AG08396 (cell line): Measurements from ENCODE around the gene MBD1.
A peak's percentile ranks its signal among the peaks of the same experiment; 100 is the strongest.
"Not testable (repeated sequence)": the region's sequence is repeated elsewhere in the genome, so short reads cannot be mapped to it uniquely, and the experiment has no call there.

Experiments used
- DNase-seq: peaks from one replicate; pipeline ENCODE4 v3.0.0; 2012; ENCODE audit warnings: low spot score, mixed read lengths

MBD1 gene

DNA sequence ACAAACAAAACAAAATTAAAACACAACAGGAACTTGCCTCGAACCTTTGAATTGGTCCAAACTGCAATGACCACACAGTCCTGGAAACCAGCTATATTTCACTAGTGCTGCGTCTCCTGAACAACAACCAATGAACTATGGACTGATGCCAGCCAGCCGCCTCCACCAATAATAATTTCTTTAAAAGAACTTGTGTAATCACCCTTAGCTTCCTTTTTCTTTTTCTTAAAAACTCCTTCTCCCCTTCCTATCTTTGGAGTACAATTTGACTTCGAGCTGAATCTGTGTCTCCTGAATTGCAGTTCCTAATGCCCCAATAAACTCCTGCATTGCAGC lies 7.8 kb upstream of the MBD1 start:
- DNase-seq = no peak

DNA sequence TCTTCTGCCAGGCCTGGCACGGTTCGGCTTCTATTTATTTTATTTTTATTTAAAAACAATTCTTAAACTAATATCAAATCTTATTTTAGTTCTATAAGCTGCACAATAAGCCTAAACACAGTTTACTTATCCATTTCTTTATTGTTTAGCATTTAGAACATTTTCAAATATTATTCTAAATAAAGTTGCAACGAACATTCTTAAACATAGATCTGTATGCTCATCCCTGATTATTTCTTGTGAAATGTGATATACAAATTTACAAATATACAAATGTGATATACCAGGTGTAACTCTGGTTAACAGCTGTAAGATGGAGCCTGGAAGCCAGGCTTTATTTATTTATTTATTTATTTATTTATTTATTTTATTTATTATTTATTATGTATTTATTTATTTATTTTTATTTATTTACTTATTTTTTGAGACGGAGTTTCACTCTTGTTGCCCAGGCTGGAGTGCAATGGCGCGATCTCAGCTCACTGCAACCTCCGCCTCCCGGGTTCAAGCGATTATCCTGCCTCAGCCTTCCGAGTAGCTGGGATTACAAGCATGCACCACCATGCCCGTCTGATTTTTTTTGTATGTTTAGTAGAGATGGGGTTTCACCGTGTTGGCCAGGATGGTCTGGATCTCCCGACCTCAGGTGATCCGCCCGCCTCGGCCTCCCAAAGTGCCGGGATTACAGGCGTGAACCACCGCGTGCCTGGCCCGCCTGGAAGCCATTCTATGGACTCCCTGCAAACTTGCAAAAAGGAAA lies 7.2 kb upstream of the MBD1 start:
- DNase-seq = not testable (repeated sequence)

DNA sequence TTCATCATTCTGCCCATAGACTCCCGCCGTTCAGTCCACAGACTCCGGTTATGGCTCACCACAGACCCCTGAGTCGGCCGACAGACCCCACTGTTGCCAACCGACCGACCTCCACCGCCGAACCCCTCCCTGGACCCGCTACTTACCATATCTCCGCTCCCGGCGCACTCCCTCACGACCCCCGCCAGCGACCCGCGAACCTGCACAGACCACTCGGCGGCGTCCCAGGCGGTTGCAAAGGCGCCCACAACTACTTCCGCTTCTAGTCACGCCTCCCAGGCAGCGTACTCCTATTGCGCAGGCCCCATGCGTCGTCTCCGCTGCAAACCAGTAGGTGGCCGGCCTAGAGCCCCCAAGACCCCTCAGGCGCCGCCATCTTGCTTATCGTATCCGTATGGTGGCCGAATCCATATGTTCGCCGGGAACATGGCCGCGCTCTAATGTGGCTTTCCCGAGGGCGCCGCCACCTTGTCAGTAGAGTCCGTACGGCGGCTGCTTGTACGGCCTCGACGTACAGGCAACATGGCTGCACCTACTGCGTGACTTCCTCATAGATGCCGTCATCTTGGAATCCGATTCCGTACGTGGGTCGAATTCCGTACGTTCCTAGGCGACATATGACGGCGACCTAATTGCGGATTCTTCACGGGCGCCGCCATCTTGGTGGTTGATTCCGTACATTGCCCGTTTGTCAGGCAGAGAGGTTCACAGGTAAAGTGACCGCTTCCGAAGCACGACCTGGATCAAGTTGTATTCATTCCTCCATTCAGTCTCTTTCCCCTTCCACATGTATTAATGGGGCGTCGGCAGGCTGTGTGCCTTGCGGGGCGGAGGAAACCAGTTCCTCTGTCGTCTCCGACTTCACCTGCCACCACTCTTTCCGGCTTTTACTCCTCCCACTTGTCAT lies 6.4 kb upstream of the MBD1 start, which contains the start of gene CXXC1:
TSS of gene CXXC1 (minus strand) at position 252 of the 907 bp plus-strand sequence. CDS start at position 149, 103 bp downstream.
- DNase-seq = peak; percentile 91

DNA sequence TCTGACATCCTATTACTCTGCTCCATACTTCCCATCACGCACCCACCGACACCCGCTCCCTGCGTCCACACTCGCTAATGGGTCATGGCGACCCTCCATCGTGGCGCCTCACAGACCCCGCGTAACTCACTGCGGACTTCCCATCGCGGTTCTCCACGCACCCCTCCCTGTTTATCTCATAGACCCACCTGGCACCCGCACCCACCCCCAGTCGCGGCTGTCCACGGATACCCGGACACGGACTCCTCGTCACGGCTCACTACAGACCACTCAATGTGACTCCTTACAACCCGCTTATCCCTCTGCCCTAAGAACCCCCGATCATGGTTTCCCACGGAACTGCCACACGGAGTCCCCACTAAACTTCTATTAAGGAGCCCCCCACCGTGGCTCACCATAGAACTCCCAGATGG lies 5.7 kb upstream of the MBD1 start:
- DNase-seq = no peak

DNA sequence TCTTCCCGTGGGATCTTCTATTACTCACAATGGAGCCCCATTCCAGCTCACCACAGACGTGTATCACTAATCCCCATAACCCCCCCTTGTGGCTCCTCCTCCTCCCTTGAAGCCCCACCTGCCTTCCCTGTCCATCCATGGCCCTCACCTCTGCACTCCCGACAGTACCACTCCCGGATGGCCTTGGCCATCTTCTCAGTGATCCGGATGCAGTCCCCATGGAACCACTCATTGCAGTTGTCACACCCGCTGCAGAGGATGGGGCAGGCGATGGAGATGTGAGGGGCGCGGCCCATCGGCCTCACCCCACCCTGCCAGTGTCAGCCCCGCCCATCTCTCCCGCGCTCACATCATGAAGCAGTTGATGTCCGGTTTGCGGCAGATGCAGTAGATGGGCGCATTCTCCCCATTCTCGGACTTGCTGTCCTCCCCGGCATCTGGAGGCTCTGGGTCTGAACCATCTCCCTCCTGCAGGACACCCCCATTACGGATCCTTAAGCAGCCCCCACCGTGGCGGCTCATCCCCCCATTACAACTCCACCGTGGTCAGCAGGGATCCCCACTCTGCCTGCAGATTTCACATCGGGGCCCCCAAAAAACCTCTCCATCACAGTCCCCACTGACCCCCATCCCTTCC lies 5.2 kb upstream of the MBD1 start:
- DNase-seq = no peak

DNA sequence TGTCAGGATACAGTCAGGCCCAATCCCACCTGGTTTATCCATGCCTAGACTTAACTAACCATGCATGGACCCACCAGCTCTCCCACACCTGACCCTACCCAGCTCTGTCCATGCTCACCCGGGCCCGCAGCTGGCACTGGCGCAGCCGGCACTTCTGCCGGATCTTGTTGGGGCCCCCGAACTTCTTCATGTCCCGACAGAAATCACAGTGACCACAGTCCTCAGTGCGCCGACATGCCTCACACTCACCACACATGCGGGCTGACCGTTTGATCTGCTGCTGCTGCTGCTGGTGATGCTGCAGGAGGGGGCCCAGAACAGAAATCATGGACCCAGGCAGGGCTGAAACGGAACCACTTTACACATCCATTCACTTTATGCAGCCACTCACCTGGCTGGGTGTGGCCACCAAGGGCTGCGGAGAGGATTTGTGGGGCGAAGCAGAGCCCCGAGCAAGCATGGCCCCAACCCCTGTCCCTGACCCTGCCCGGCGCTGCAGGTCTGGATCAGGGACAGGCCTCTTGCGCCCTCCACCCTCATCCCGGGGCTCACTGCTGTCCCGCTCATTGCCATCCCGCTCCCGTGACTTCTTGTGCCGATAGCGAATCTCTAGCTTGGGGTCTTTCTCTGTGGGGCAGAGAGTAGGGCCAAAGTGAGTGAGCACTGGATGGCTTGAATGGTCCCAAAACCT lies 4.5 kb upstream of the MBD1 start:
- DNase-seq = no peak

DNA sequence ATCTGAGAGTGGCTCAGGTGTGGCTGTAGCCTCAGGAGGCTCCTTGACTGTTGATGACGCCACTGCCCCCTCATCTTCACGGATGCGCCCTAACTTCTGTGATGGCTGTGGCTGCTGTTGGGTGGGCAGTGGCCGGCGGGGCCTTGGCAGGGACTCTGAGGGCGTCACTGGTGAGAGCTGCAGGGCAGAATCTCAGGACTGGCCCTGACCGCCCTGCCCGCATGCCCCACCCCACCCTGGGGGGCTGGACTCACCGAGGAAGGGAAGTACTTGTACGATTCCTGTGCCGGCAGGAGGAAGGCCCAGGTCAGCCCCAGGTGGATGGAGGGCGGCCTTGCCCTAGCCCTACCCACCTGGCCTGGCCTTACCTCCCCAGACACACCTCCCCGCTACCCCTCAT lies 3.7 kb upstream of the MBD1 start:
- DNase-seq = no peak

DNA sequence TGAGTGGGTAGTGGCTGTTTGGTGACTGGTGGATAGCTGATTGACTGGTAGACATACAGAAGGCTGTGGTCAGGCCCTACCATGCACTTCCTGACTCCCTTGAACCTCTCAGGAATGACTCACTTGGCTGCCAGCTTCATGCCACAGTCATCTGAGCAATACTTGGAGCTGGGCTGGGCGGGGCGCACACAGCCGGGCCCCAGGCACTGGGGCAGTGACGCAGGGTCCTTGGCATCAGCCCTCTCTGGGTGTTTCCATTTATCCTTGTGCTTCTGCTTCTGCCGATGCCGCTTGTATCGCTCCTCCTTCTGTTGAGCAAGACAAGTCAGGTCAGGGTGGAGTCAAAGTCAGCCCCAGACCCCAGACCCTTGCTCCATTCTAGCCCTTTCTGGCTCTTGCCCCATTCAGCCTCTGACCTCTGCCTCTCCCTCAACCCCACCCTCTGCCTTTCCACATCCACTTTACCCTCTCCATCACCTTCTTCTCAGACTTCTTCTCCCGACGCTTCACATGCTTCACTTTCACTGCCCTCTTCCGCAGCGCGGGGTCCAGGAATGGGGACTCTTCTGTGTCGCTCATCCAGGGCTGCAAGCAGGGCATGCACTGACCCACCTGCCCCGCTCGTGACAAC lies 3.0 kb upstream of the MBD1 start:
- DNase-seq = no peak

DNA sequence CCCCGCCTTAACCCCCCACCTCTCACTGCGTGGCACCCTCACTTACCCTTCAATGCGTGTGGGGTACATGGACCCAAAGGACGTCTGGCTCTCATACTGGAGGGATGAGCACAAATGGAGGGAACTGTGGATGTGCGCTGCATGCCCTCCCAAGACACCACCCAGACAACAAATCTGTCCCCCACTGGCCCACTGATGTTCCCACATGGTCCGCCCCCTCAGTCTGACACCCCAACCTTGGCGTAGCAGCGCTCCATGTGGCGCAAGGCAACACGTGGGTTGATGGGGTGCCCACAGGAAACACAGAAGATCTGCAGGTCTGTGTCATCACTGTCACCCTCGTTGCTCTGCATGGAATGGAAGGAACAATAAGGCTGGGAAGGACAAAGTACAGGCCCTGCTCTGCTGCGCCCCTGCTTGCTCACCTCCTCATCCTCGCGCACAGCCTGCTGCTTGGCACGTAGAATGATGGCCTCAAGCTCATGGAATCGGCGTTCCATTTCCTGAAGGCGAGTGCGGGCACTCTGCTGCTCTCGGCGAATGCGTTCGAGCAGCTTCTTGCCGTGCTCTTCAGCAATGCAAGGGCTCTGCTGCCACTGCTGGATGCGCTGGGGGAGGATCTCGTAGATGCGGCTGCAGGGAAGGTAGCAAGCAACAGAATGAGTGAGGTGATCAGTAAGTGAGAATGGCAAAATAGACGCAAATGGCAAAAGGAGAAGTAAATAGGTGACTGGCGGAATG lies 2.3 kb upstream of the MBD1 start:
- DNase-seq = no peak

DNA sequence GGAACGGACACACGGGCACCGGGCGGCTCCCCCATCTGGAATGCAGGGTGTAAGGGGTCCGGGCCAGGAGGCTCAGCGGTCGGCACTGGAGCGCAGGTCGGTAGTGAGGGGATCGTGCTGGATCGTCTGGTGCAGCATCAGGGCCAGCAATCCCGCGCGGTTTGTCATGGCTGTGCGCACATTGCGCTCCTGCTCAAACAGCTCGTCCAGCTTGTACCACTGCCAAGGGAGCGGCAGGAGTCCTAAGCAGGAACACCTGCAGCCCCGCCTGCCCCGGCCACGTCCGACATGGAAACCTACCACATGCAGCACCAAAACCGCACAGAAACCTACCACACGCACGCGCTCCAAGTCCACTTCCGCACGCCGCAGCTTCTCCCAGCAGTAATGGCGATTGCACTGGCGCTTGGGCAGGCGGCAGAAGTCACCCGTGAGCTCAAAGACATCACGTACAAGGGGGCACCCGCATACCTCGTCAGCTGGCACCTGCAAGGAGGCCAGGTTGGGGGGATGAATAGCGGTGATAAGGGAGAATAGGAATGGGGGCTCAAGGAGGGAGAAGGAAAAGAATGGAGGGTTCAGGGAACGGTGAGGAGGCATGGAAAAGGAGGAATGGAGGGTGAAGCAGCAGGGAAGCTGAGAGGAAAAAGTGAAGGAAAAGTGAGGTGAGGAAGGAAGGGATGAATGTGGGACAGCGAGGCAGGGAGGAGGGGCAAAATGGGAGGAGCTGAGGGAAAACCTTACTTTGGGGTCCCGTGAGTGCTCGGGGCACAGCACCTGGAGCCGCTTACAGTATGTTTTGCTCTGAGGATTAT lies 1.4 kb upstream of the MBD1 start:
- no peak for DNase-seq

DNA sequence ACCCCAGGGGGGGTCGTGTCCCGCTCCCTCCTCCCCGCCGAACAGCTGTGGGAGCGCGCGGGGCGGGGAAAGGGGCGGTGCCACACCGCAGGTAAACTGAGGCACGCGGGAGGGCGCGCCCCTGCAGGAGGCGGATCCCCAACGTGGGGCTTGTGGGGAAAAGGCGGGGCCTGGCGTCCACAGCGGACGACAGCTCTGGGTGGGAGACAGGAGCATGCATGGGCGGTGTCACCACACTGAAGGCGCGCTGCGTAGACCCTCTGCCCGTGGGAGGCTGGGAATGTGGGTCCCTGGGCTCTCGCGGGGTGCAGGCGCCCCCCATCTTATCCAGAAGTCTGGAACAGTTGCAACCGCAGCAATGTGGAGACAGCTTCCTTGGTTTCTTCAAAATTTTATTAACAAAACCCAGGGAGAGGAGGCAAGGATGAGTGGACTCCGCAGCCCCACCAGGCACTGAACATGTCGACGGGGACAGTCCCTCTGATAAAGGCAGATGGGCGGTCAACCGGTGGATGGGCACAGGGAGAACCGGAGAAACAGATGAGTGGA lies 723 bp upstream of the MBD1 start:
- DNase-seq = no peak

DNA sequence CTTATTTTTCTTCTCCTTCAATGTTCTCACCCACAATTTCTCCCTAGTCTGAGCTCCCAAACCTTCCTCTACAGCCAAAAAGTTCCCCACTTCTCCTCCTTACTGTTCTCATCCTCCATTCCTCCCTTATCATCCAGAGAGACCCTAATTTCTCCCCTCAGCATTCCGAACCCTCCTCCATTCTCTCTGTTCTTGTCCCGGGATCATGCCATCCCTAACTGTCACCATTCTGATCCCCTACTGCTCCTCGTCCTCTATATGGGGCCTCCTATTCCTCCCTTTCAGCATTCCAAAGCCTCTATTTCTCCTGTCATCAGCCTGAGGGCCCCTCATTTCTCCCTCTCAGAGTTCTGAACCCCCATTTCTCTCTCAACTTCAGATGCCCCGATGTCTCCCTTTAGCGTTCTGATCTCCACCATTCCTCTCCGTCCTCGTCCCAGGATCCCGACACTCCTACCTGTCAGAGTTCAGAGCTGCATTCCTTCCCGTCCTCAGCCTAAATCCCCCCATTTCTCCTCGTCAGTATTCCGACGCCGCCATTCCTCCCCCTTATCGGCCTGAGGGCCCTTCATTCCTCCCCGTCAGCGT lies 522 bp downstream of the MBD1 start:
- no peak for DNase-seq

DNA sequence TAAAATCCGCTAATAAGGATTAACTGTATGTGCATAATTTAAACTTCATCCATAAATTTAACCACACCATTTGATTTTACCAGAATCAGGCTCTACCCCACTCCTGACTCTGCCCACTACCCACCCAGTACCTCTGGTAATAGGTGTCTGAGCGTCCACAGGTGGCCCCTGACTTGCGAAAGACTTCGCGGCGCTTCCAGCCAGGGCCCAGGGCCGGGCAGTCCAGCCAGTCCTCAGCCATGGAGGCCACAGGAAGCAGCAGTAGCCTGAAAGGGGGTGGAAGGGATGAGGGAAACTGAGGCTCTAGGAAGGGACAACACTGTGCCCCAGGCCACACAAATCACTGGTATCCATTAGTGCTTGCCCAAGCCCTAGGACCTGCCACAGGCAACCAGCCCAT lies 1.6 kb downstream of the MBD1 start:
- DNase-seq = no peak

DNA sequence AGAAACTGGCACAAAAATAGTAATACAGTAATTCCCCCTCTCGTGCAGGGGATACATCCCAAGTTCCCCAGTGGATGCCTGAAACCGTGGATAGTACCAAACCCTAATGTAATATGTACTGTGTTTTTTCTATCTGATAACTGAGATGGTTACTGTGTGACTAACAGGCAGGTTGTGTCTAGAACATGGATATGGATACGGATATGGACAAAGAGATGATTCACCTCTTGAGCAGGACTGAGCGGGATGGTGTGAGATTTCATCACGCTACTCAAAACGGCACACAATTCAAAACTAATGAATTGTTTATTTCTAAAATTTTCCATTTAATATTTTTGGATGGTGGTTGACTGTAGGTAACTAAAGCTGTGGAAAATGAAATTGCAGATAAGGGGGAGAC lies 3.4 kb downstream of the MBD1 start:
- no peak for DNase-seq

DNA sequence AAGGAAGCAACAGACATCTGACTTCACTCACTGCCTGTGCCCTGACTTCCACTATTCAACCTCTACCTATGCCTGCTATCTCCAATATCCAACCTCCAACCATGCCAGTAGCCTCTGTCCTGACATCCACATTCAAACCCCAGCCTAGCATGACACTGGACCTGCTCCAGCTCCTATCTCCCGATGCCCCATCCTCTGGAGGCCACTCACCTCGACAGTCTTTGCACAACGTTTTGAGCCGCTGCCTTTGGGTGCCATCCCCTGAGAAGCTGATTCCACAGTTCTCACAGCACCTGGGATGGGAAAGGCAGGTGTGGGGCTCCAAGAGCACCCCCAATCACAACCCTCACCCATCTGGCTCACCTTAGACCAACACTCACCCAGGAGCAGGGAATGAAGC lies 4.9 kb downstream of the MBD1 start:
- DNase-seq = no peak

DNA sequence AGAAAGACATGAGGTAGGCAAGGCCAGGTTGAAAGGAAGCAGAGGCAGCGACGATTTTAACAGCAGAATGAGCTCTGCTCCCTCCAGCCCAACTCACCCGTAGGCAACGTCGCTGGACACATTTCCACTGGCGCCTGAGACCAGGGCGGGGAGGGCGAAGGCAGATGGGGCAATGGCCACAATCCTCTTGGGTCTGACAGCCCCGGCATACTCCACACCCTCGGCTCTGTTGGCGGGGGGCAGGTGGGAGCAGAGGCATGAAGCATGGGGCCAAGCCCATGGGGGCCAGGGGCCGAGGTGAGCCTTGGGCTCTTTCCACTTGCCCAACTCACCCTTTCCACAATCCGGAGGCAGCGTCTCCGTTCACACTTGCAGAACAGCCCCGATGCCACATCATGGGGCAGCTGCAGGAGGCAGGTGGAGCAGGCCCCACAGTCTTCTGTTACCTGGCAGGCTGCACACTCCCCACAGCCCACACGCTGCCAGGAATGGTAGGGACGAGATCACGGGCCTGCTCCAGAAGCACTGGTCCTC lies 5.8 kb downstream of the MBD1 start:
- DNase-seq = no peak

DNA sequence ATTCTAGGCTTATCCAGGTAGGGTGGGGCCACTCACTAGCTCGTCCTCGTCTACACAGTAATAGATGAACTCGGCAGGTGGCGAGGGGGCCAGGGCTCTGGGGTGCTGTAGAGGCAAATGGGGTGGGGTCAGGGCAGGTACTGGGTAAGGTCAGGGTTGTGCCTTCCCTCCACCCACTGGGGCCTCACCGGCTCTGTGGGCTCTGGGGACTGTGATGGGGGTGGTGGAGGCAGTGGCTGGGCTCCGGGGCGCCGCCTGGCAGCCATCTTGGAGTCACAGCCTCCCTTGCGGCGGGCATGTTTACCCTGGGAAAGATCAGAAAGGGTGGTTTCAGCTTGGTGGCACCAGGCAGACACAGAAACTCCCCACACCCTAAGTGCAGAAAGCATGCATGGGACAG lies 6.4 kb downstream of the MBD1 start:
- no peak for DNase-seq

DNA sequence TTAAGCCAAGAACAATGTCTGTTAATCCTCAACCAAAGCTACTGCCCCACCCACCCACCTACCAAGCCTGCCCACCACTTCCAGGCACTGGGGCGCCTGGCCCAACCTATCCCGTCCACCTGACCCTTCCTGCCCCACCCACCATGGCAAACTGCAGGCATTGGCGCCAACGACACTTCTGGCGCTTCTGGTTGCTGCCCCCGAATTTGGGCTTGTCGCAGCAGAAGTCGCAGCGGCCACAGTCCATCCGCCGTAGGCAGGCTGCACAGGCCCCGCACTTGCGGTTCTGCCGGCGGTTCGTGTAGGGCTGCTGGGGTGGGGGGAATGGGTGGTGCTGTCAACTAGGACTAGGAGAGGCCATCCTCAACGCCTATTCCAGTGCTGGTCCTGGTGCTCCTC lies 7.3 kb downstream of the MBD1 start:
- no peak for DNase-seq
